GM06990 (cell line): ENCODE measurements around the gene CHN2.

ENCODE experiments used
- DNase-seq: peaks from one replicate; pipeline ENCODE4 v3.0.0-alpha.2; 2011; ENCODE audit not compliant: insufficient read length; ENCODE audit errors: extremely low read depth
- H3K27me3 ChIP-seq: replicated peaks from 2 replicates; pipeline ENCODE4 v1.6.0; 2011; ENCODE audit warnings: low read length; ENCODE audit not compliant: control insufficient read depth, insufficient read depth
- H3K36me3 ChIP-seq: 2 replicates; pipeline ENCODE4 v1.5.1; 2011; ENCODE audit warnings: low read length; ENCODE audit not compliant: control insufficient read depth, insufficient read depth
- H3K4me3 ChIP-seq: replicated peaks from 2 replicates; pipeline ENCODE4 v1.5.1; 2011; ENCODE audit warnings: low read depth, mild to moderate bottlenecking, control low read depth, low read length
- CTCF ChIP-seq: IDR thresholded peaks from 2 replicates; pipeline ENCODE4 v1.5.1; 2011; ENCODE audit warnings: low read length, control low read depth, mild to moderate bottlenecking, inconsistent platforms; ENCODE audit not compliant: insufficient read depth, poor library complexity, severe bottlenecking

CHN2 gene

GRCh38 chr7:29173458-29173857 is 21.1 kb upstream of the CHN2 start:
- no peak for TF ChIP-seq CTCF
- Histone ChIP-seq H3K4me3 (no peak overlapping the region), H3K27me3 (no peaks in the 10 kb centered on the region), H3K36me3 (no peaks in the 10 kb centered on the region)
- no peak for DNase-seq

GRCh38 chr7:29177963-29178600 is 16.5 kb upstream of the CHN2 start:
- Histone ChIP-seq H3K4me3 (no peak overlapping the region), H3K36me3 (no peaks in the 10 kb centered on the region), H3K27me3 (no peaks in the 10 kb centered on the region; the same call in 1 of the 2 replicates)
- no peak for TF ChIP-seq CTCF
- no peak for DNase-seq

- no peak for TF ChIP-seq CTCF
- Histone ChIP-seq H3K36me3 (no peaks in the 10 kb centered on the region), H3K4me3 (no peak overlapping the region), H3K27me3 (no peaks in the 10 kb centered on the region; the same call in 1 of the 2 replicates)
- no peak for DNase-seq
Measured at GRCh38 chr7:29179115-29179514, 15.5 kb upstream of the CHN2 start.

- DNase-seq, result no peak
- no peaks in the 10 kb centered on the region for H3K36me3 ChIP-seq
- no peak overlapping the region for H3K4me3 ChIP-seq
- TF ChIP-seq CTCF, result no peak
- no peaks in the 10 kb centered on the region for H3K27me3 ChIP-seq
Measured at GRCh38 chr7:29184599-29184998, 10.0 kb upstream of the CHN2 start.

- no peaks in the 10 kb centered on the region for H3K36me3 ChIP-seq
- H3K4me3 ChIP-seq, result no peak overlapping the region
- DNase-seq, result no peak
- TF ChIP-seq CTCF, result no peak
- H3K27me3 ChIP-seq, result no peaks in the 10 kb centered on the region
Measured at GRCh38 chr7:29185613-29186012, 9.0 kb upstream of the CHN2 start.

- no peaks in the 10 kb centered on the region; the same call in 1 of the 2 replicates for H3K27me3 ChIP-seq
- TF ChIP-seq CTCF, result peak; percentile 93
- DNase-seq, result no peak
- no peaks in the 10 kb centered on the region for H3K36me3 ChIP-seq
- no peak overlapping the region for H3K4me3 ChIP-seq
Measured at GRCh38 chr7:29189743-29190201, 4.8 kb upstream of the CHN2 start.
